ENCODE measurements around the gene ADGRG1. TPM values are rescaled to one million over a fixed set of nuclear protein-coding genes. Genes with fewer than 3 reads are reported as not detected.
"Not testable (repeated sequence)": the region's sequence is repeated elsewhere in the genome, so short reads cannot be mapped to it uniquely, and the experiment has no call there.

ADGRG1 gene
- total RNA-seq, 2 donors from 2014 or later = 0.64 TPM

DNA sequence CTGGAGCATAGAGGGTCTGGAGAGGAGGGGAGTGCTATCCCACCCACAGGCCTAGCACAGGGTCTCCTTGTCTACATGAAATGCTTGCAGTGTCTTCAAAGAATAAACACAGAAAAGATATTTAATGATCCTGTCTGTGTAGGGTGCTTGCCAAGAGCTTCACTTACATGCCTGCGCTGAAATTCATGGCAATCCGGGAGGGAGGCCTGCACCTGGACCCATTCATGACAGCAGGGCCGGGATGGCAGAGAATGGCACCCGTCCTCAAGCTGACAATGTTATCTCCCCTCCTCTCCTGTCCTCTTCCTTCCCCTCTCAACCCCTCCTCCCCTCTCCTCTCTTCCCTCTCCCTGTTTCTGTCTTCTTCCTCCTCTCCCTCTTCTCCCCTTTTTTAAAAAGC, 41.8 kb downstream of the ADGRG1 start:
- H3K4me3 Mint-ChIP-seq = no peak overlapping the region
- Histone ChIP-seq H3K27me3 (ENCODE audit: control insufficient read depth, insufficient read depth, low read length, poor library complexity, severe bottlenecking) (peaks cover 6% of the 10 kb centered on the region), H3K4me3 (ENCODE audit: low read length) (no peak overlapping the region), H3K27ac (ENCODE audit: low read depth, low read length) (no peak overlapping the region), H3K9ac (ENCODE audit: extremely low read depth, low read length, poor library complexity, severe bottlenecking) (no peak overlapping the region), H3K9me3 (ENCODE audit: control insufficient read depth, low read length) (no peaks in the 10 kb centered on the region), H3K4me1 (ENCODE audit: control insufficient read depth, insufficient read depth, low read length) (no peaks in the 10 kb centered on the region), H3K36me3 (ENCODE audit: control insufficient read depth, insufficient read depth, low read length) (no peaks in the 10 kb centered on the region)
- TF ChIP-seq, protein P1, sequence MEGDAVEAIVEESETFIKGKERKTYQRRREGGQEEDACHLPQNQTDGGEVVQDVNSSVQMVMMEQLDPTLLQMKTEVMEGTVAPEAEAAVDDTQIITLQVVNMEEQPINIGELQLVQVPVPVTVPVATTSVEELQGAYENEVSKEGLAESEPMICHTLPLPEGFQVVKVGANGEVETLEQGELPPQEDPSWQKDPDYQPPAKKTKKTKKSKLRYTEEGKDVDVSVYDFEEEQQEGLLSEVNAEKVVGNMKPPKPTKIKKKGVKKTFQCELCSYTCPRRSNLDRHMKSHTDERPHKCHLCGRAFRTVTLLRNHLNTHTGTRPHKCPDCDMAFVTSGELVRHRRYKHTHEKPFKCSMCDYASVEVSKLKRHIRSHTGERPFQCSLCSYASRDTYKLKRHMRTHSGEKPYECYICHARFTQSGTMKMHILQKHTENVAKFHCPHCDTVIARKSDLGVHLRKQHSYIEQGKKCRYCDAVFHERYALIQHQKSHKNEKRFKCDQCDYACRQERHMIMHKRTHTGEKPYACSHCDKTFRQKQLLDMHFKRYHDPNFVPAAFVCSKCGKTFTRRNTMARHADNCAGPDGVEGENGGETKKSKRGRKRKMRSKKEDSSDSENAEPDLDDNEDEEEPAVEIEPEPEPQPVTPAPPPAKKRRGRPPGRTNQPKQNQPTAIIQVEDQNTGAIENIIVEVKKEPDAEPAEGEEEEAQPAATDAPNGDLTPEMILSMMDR (conservative IDR thresholded peaks at IDR 0.05) = no peak
- no peak overlapping the region for H3K27ac Mint-ChIP-seq
- H3K36me3 Mint-ChIP-seq (ENCODE audit: low read depth) = no peaks in the 10 kb centered on the region
- H3K27me3 Mint-ChIP-seq (ENCODE audit: insufficient read depth) = peaks cover 4% of the 10 kb centered on the region
- no peak for DNase-seq
- H3K9me3 Mint-ChIP-seq = no peaks in the 10 kb centered on the region
- 84 to 96% methylated on average over 3 to 4 of the region's 4 CpGs for WGBS, 2 experiments (ENCODE audit: insufficient coverage in 1 of 2, insufficient read length in 1 of 2)
- peaks cover 4% of the 10 kb centered on the region for H3K4me1 Mint-ChIP-seq

DNA sequence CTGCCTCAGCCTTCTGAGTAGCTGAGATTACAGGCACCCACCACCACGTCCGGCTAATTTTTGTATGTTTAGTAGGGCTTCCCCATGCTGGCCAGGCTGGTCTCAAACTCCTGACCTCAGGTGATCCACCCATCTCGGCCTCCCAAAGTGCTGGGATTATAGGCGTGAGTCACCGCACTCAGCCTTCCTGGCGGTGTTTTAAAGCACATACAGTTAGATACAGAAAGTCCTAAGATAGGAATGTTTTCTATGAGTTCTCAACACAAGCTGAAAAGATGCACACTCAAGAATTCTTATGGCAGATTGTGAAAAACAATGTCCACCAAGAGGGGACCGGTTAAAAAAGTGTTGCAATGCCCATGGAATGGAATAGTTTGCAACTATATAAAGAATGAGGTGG, 43.0 kb downstream of the ADGRG1 start:
- not testable (repeated sequence) for DNase-seq; H3K4me3 Mint-ChIP-seq; H3K36me3 Mint-ChIP-seq (ENCODE audit: low read depth); H3K4me1 ChIP-seq (ENCODE audit: control insufficient read depth, insufficient read depth, low read length); H3K27ac Mint-ChIP-seq; H3K27me3 Mint-ChIP-seq (ENCODE audit: insufficient read depth); H3K27ac ChIP-seq (ENCODE audit: low read depth, low read length); H3K9me3 ChIP-seq (ENCODE audit: control insufficient read depth, low read length); H3K27me3 ChIP-seq (ENCODE audit: control insufficient read depth, insufficient read depth, low read length, poor library complexity, severe bottlenecking); H3K36me3 ChIP-seq (ENCODE audit: control insufficient read depth, insufficient read depth, low read length); H3K4me3 ChIP-seq (ENCODE audit: low read length); H3K9me3 Mint-ChIP-seq; H3K9ac ChIP-seq (ENCODE audit: extremely low read depth, low read length, poor library complexity, severe bottlenecking)
- peaks cover 14% of the 10 kb centered on the region for H3K4me1 Mint-ChIP-seq
- WGBS, 2 experiments (ENCODE audit: insufficient coverage in 1 of 2, insufficient read length in 1 of 2) = 91 to 93% methylated on average over 7 of the region's 7 CpGs

DNA sequence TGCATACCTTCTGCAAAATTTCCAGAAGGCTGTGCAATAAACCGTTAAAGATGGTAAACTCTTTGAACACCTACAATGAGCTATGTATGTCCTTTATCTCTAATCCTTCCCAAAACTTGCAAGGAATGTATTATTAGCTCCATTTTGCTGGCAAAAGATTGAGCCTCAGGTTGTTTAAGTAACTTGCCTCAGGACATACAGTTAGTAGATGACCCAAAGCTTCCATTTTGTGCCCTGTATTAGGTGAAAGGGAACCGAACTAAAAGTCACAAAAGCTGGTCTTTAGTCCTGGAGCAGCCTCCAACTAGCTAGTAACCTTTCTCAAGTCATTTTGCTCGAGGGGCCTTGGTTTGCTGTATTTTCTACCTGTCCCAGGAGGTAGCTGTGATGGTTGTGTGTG, 44.0 kb downstream of the ADGRG1 start:
- no peak overlapping the region for H3K27ac ChIP-seq (ENCODE audit: low read depth, low read length)
- 86 to 100% methylated on average over 2 to 3 of the region's 3 CpGs for WGBS, 2 experiments (ENCODE audit: insufficient coverage in 1 of 2, insufficient read length in 1 of 2)

More for the DNA sequence above, 44.0 kb downstream of the ADGRG1 start:
- Histone ChIP-seq H3K4me1 (ENCODE audit: control insufficient read depth, insufficient read depth, low read length) (no peaks in the 10 kb centered on the region), H3K36me3 (ENCODE audit: control insufficient read depth, insufficient read depth, low read length) (no peaks in the 10 kb centered on the region), H3K4me3 (ENCODE audit: low read length) (no peak overlapping the region), H3K27me3 (ENCODE audit: control insufficient read depth, insufficient read depth, low read length, poor library complexity, severe bottlenecking) (peaks cover 6% of the 10 kb centered on the region), H3K9ac (ENCODE audit: extremely low read depth, low read length, poor library complexity, severe bottlenecking) (no peak overlapping the region), H3K9me3 (ENCODE audit: control insufficient read depth, low read length) (no peaks in the 10 kb centered on the region)
- Mint-ChIP-seq H3K36me3 (ENCODE audit: low read depth) (no peaks in the 10 kb centered on the region), H3K27ac (no peak overlapping the region), H3K27me3 (ENCODE audit: insufficient read depth) (peaks cover 4% of the 10 kb centered on the region), H3K4me3 (no peak overlapping the region), H3K9me3 (no peaks in the 10 kb centered on the region), H3K4me1 (peaks cover 18% of the 10 kb centered on the region)
- TF ChIP-seq, protein P1 (conservative IDR thresholded peaks at IDR 0.05) = no peak
- no peak for DNase-seq

Measured in endodermal cell (in vitro differentiated cells).